Endothelial cell (in vitro differentiated cells): ENCODE data around the gene ANG. TPM values are rescaled to one million over a fixed set of nuclear protein-coding genes. Genes with fewer than 3 reads are reported as not detected.
"Not testable (repeated sequence)": the region's sequence is repeated elsewhere in the genome, so short reads cannot be mapped to it uniquely, and the experiment has no call there.

Experiments used
- DNase-seq: peaks from one replicate; pipeline ENCODE4 v3.0.0; 2021; ENCODE audit warnings: low spot score
- H3K27ac Mint-ChIP-seq: one replicate; pipeline ENCODE4 v1.8.0; 2021; ENCODE audit warnings: mixed read lengths, inconsistent platforms; ENCODE audit not compliant: unreplicated experiment
- H3K27me3 Mint-ChIP-seq: one replicate; pipeline ENCODE4 v1.8.0; 2021; ENCODE audit warnings: mild to moderate bottlenecking, moderate library complexity, mixed read lengths, inconsistent platforms; ENCODE audit not compliant: unreplicated experiment
- H3K36me3 Mint-ChIP-seq: one replicate; pipeline ENCODE4 v1.8.0; 2021; ENCODE audit warnings: mild to moderate bottlenecking, low read depth, mixed read lengths, inconsistent platforms; ENCODE audit not compliant: unreplicated experiment
- H3K4me1 Mint-ChIP-seq: one replicate; pipeline ENCODE4 v1.8.0; 2021; ENCODE audit warnings: mild to moderate bottlenecking, mixed read lengths, inconsistent platforms; ENCODE audit not compliant: unreplicated experiment
- H3K4me3 Mint-ChIP-seq: one replicate; pipeline ENCODE4 v1.8.0; 2021; ENCODE audit warnings: mild to moderate bottlenecking, mixed read lengths, inconsistent platforms; ENCODE audit not compliant: unreplicated experiment
- H3K9me3 Mint-ChIP-seq: one replicate; pipeline ENCODE4 v1.8.0; 2021; ENCODE audit warnings: mixed read lengths, inconsistent platforms; ENCODE audit not compliant: unreplicated experiment
- long read RNA-seq: library from polyadenylated mRNA; unstranded; transcript quantifications from one replicate; pipeline ENCODE4 v2.0.0, GENCODE V29; 2020; ENCODE audit not compliant: unreplicated experiment
- total RNA-seq: library from RNA; stranded (reverse); fragmentation: NEBNext Ultra II Directional; extraction: Animal tissue kit (Norgen Biotek cat#: 25700); gene quantifications from one replicate; pipeline ENCODE4 v1.2.1, GENCODE V29; 2021; ENCODE audit not compliant: unreplicated experiment
- TF ChIP-seq, protein P1 (sequence below): fragments of 200-600 bp; sonication (generic); IDR thresholded peaks from one replicate; pipeline ENCODE4 v1.5.0; 2021; ENCODE audit warnings: antibody characterized with exemption; ENCODE audit not compliant: unreplicated experiment

ANG gene
- 6.5 TPM for total RNA-seq
- long read RNA-seq, partial matches to known transcripts: 0 of 1 reads
- long read RNA-seq, other reads (novel, unspliced or antisense): 0 of 1 reads

DNA sequence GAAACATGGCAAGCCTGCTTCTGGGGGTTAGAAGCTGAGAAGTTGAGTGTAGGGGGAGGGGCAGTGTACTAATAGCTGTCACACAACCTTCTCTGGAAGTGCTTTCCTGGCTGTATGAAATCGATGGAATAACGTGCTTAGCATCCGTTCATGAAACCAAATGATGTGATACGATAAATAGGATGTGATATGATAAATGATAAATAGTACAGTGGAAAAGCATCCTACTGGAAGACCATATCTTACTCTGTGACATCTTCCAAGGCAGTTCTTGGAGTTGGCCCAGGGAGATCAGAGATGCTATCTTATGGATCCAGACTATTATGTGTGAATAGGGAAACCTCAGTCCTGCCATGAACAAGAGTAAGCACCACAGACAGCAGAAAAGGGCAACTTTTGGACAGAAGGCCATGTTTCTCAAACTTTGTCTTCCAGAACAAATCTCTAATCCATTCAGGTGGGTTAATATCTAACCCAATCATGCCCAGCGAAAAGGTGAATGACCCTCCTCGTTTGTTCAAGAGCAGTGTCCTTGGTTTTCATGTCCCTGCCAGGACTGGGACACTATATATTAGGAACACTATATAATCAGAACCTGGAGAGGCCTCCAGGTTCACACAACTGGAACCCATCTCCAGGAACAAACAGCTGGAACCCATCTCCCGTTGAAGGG lies at the start of gene ANG:
ANG (plus strand) TSS at position 598 of the 673 bp plus-strand sequence. CDS start 4,801 bp downstream, outside the sequence.
- no peak for DNase-seq
- TF ChIP-seq, protein P1, sequence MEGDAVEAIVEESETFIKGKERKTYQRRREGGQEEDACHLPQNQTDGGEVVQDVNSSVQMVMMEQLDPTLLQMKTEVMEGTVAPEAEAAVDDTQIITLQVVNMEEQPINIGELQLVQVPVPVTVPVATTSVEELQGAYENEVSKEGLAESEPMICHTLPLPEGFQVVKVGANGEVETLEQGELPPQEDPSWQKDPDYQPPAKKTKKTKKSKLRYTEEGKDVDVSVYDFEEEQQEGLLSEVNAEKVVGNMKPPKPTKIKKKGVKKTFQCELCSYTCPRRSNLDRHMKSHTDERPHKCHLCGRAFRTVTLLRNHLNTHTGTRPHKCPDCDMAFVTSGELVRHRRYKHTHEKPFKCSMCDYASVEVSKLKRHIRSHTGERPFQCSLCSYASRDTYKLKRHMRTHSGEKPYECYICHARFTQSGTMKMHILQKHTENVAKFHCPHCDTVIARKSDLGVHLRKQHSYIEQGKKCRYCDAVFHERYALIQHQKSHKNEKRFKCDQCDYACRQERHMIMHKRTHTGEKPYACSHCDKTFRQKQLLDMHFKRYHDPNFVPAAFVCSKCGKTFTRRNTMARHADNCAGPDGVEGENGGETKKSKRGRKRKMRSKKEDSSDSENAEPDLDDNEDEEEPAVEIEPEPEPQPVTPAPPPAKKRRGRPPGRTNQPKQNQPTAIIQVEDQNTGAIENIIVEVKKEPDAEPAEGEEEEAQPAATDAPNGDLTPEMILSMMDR: no peak
- Mint-ChIP-seq H3K27ac (no peak within 1 kb of the TSS), H3K36me3 (no peaks in the 10 kb centered on the region), H3K9me3 (no peaks in the 10 kb centered on the region), H3K4me3 (no peak within 1 kb of the TSS), H3K27me3 (no peaks in the 10 kb centered on the region), H3K4me1 (peaks cover 6% of the 10 kb centered on the region)

DNA sequence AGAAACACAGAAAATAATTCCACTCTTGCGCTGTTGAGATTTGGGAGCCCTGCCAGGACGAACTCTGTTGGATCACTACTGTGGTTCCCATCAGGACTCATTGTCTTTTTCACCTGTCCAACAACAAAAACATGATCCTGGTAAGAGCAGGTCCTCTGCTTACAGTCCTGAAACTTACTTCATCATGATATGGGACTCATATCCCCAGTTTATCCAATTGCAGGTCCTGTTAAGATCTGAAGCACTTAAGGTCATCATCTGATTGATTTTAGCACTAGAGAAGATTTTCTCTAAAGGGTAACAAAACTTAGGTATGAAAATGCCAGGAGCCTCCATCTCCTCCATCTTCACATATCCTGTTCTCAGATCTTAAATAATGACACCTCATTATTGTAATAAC lies 47.0 kb upstream of the ANG start, which contains the start of gene OR6S1:
OR6S1 (minus strand) TSS at position 101 of the 400 bp plus-strand sequence; CDS start at position 101, 0 bp downstream.
- TF ChIP-seq, protein P1: no peak
- Mint-ChIP-seq H3K27me3 (no peaks in the 10 kb centered on the region), H3K27ac (no peak within 1 kb of the TSS), H3K4me3 (no peak within 1 kb of the TSS), H3K4me1 (no peaks in the 10 kb centered on the region), H3K36me3 (no peaks in the 10 kb centered on the region), H3K9me3 (no peaks in the 10 kb centered on the region)
- DNase-seq: no peak

DNA sequence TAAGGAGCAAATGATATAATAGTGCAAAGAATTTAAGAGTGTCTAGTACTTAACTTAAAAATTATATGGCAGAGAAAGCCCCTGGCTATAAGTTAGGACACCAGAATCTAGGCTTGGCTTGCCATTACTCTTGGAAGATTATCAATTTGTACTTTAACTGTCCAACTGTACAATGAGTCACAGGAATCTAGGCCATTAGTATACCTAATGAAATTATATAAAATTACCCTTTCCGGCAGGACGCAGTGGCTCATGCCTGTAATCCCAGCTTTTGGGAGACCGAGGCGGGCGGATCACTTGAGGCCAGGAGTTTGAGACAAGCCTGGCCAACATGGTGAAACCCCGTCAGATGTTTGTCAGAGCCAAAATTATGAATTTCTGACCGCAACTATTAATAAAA lies 46.4 kb upstream of the ANG start:
- no peak overlapping the region for H3K27ac Mint-ChIP-seq
- H3K9me3 Mint-ChIP-seq: no peaks in the 10 kb centered on the region
- TF ChIP-seq, protein P1: no peak
- H3K36me3 Mint-ChIP-seq: no peaks in the 10 kb centered on the region
- no peak overlapping the region for H3K4me3 Mint-ChIP-seq
- DNase-seq: no peak
- H3K4me1 Mint-ChIP-seq: no peaks in the 10 kb centered on the region
- no peaks in the 10 kb centered on the region for H3K27me3 Mint-ChIP-seq

DNA sequence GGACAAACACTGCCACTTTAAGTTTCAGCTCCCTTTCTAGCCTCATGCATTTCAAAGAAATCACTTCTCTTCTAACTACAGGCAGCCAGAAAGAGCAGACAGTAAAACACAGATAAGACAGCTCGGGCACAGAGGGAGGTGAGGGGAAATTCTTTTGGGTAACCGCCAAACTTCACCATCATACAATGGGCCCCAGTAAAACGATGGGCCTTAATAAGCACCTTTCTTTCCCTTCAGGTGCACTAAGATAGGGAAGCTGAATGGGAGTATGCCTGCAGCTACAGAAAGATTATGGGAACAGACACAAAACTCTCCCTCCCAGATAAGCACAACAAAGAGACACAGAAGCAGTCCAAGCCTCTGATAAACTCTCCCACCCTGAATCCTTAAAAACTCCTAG lies 45.8 kb upstream of the ANG start:
- H3K36me3 Mint-ChIP-seq, DNase-seq, H3K4me3 Mint-ChIP-seq, H3K4me1 Mint-ChIP-seq, H3K27ac Mint-ChIP-seq, H3K9me3 Mint-ChIP-seq, H3K27me3 Mint-ChIP-seq: not testable (repeated sequence)

DNA sequence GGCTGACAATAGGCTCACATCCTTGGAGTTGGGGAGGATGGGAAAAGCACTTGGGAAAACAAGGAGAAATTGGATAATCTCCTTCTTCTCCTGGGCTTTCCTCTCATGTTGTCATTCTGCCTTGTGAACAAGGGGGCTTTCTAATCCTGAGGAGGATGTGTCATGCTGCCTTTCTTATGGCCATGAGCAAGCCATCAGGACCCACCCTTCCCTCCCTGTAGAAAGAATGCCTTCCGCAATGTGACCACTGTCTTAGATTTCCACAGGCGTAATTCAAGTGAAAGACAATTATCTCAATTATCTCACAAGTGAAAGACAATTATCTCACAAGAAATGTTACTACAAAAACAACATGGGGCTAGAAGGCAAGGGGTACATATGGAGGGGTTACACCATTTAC lies 44.0 kb upstream of the ANG start:
- no peak for DNase-seq
- Mint-ChIP-seq H3K4me1 (no peaks in the 10 kb centered on the region), H3K4me3 (no peak overlapping the region), H3K27me3 (no peaks in the 10 kb centered on the region), H3K9me3 (no peaks in the 10 kb centered on the region), H3K27ac (no peak overlapping the region), H3K36me3 (no peaks in the 10 kb centered on the region)
- TF ChIP-seq, protein P1: no peak
